Epithelial cell of proximal tubule (primary cell): Measurements from ENCODE around the gene TJAP1. TPM values are rescaled to one million over a fixed set of nuclear protein-coding genes. Genes with fewer than 3 reads are reported as not detected.
A peak's percentile ranks its signal among the peaks of the same experiment; 100 is the strongest.

Source experiments
- DNase-seq: peaks from one replicate; pipeline ENCODE4 v3.0.0-alpha.2; 2011; ENCODE audit warnings: low read depth
- H3K4me3 ChIP-seq: 2 replicates; pipeline ENCODE4 v1.5.1; 2011; ENCODE audit warnings: low read depth, mild to moderate bottlenecking, low read length
- total RNA-seq: library from RNA; depleted of rRNA; stranded (reverse); fragments of >200 nt; gene quantifications from 2 replicates; pipeline ENCODE4 v1.2.3, GENCODE V29; 2015
- TF ChIP-seq, protein P1 (sequence below): conservative IDR thresholded peaks from 2 replicates; pipeline ENCODE4 v1.5.1; 2012; ENCODE audit warnings: low read depth, mild to moderate bottlenecking, low read length

Gene TJAP1
- total RNA-seq, 1 donor from 2014 or later, result 17.8 TPM

DNA sequence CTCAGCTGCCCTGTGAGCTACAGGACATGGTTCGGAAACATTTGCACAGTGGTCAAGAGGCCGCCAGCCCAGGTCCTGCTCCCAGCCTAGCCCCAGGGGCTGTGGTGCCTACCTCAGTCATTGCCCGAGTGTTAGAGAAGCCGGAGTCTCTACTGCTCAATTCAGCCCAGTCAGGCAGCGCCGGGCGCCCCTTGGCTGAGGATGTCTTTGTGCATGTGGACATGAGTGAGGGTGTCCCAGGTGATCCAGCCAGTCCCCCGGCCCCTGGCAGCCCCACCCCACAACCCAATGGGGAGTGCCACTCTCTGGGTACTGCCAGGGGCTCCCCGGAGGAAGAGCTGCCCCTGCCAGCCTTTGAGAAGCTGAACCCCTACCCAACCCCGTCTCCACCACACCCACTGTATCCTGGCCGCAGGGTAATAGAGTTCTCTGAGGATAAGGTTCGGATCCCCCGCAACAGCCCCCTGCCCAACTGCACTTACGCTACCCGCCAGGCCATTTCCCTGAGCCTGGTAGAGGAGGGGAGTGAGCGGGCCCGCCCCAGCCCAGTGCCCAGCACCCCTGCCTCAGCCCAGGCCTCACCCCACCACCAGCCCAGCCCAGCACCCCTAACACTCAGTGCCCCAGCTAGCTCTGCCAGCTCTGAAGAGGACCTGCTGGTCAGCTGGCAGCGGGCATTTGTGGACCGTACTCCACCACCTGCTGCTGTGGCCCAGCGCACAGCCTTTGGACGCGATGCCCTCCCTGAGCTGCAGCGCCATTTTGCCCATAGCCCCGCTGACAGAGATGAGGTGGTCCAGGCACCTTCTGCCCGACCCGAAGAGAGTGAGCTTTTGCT lies 27.6 kb downstream of the TJAP1 start:
- TF ChIP-seq, protein P1, sequence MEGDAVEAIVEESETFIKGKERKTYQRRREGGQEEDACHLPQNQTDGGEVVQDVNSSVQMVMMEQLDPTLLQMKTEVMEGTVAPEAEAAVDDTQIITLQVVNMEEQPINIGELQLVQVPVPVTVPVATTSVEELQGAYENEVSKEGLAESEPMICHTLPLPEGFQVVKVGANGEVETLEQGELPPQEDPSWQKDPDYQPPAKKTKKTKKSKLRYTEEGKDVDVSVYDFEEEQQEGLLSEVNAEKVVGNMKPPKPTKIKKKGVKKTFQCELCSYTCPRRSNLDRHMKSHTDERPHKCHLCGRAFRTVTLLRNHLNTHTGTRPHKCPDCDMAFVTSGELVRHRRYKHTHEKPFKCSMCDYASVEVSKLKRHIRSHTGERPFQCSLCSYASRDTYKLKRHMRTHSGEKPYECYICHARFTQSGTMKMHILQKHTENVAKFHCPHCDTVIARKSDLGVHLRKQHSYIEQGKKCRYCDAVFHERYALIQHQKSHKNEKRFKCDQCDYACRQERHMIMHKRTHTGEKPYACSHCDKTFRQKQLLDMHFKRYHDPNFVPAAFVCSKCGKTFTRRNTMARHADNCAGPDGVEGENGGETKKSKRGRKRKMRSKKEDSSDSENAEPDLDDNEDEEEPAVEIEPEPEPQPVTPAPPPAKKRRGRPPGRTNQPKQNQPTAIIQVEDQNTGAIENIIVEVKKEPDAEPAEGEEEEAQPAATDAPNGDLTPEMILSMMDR, result no peak
- H3K4me3 ChIP-seq, result no peak overlapping the region
- DNase-seq, result no peak

DNA sequence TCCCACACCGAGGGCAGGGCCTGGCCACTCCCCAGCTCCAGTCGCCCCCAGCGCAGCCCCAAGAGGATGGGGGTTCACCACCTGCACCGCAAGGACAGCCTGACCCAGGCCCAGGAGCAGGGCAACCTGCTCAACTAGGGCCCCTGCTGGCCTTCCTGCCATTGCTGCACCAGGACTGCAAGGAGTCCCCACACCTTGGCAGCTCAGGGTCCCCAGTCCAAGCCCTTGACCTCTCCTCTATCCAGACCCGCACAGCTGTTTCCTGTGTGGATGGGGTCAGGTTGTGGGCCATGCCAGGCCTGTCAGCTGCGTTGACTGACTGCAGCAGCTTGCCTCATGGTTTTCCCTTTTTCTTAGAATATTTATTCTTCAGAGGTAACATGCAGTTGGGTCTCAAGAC lies 28.3 kb downstream of the TJAP1 start:
- H3K4me3 ChIP-seq, result no peak overlapping the region
- DNase-seq, result no peak
- TF ChIP-seq, protein P1, result no peak

DNA sequence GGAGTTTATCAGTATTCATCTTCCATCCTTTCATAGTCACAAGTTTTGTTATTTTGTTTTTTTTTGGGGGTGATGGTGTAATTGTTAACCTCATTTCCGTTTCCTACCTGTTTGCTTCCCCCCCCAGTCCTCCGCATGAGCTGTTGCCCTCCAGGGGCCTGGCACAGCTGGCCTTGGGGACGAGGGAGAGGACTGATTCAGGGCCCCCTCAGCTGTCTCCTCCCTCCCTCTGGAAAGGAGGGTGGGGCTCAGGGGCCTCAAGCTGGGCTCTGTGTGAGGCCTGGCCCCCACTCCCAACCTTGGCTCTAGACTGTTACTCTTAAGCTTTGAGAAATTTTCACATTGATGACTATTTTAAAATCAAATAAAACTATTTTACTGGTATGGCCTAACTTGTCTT lies 28.8 kb downstream of the TJAP1 start:
- H3K4me3 ChIP-seq, result no peak overlapping the region
- TF ChIP-seq, protein P1, result no peak
- DNase-seq, result no peak

DNA sequence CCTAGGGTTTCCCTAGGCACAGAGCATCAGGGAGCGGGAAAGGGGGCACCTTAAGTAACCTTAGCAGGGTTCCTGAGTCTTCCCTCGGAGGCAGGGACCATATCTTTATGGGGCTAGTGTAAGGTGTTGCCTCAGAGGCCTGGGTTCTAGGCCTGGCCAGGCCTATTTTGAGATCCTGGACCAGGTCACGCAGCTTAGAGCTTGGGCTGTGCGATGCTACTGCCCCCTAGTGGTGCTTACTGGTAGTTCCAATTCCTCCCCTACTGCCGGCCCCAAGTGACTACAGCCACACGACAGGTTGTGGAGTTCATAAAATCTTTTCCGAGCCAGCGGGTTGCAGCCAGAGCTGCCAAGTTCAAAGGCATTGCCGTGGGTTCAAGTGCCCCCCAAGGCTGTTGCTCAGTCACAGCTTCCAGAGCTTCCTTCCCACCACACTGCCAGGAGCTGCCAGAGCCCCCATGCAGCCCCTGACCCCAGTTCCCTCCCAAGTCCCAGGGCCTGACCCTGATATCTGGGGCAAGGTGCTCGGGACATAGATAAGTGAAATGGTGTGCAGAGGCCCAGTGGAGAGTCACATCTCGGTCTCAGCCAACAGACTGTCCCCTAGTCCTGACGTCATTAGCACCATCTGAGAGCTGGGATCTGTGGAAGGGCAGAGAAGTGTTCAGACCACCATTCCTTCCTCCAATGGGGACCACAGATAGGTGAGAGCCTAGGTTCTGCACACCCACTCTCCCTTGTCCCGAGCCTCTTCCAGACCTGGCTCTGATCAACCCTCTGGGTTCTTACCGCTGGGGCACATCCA lies 29.5 kb downstream of the TJAP1 start:
- DNase-seq, result no peak
- TF ChIP-seq, protein P1, result peak; percentile 93
- H3K4me3 ChIP-seq, result no peak overlapping the region

DNA sequence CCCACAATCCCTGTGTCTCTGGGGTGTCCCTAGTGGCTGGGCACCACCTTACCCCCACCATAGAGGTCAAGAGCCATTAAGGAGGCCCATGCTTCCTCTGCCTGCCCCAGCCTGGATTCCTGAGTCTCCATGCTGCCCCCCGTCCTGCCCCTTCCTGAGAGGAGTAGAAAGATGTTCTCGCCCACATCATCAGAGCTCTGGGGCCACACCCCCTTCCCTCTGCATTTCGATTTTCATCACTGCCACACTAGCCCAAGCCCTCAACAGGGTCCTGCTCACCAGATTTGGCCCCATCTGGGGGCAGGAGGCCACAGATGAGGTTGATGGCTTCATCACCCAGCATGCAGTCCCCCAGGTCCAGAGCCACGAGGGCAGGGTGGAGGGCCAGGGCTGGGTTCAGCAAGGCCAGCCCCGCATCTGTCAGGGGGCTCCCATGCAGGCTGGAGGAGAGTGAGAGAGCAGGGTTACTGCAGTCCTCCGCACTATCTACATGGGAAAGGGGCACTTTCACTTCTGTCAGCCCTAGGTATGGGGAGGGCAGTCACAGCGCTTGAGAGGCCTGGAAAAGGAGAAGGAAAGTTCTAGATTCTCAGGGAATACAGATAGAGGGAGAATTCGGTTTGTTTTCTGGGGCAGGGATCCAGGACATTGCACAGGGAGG lies 31.2 kb downstream of the TJAP1 start:
- no peak for DNase-seq
- no peak overlapping the region for H3K4me3 ChIP-seq
- TF ChIP-seq, protein P1, result no peak

DNA sequence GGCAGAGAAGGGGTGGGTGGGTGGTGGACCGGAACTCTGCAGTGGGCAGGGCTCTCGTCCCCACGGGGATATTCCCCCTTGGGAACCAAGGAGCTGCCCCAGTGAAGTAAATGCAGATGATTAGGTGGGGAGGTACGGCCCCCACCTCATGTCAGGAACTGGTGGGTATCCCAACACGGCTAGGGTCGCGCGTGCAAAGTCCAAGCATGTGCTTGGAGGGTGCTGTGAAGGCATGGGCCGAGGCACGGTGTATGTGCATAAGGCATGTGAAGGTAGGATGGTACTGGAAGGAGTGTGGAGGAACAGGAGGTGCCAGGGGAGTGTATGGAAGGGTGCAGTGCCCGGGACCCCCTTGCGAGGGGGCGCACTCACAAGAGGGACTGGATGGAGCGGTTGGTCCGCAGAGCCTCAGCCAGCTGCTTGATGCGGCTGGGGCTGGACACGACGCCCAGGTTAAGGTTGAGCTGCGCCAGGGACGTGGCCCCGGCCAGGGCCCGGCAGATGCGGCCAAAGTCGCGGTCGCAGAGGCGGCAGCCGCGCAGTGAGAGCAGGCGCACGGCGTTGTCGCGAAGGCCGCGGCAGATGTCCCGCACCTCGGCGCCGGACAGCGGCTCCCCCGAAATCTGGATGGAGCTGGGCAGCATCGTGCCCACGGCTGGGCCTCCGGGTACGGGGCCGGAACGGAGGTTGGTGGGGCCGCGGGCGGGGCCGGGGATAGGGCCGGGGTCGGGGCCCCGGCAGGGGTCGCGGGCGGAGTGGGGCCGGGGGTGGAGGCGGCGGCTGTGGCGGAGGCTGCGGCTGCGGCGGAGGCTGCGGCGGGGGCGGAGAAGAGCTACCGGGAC lies 32.0 kb downstream of the TJAP1 start:
- no peak for DNase-seq
- H3K4me3 ChIP-seq, result peak overlapping the region; percentile 62
- TF ChIP-seq, protein P1, result no peak
